HepG2 (cell line): ENCODE results near the gene PDE8B. TPM values are rescaled to one million over a fixed set of nuclear protein-coding genes. Genes with fewer than 3 reads are reported as not detected.

ENCODE experiments used
- ATAC-seq: fragments of 200-7000 bp; cut with Tn5 transposase; 3 replicates; pipeline ENCODE4 v1.9.1; 2020; ENCODE audit warnings: mild to moderate bottlenecking, moderate library complexity
- BruUV-seq: library from RNA; stranded (reverse); fragments of 400-500 nt; replicated peaks from 2 replicates; lab custom pipeline; 2021; lab: Mats Ljungman, UMichigan
- CTCF ChIA-PET: fragments of 300-600 bp; formaldehyde crosslinking; extraction: SDS; loops from one replicate; lab custom pipeline; 2021; ENCODE audit warnings: low total read pairs, inconsistent platforms, low intra/inter-chr PET ratio; lab: Yijun Ruan, JAX
- POLR2A ChIA-PET: fragments of 350-600 bp; sonication (Branson Sonifier 250); formaldehyde crosslinking; loops from one replicate; lab custom pipeline; 2020; ENCODE audit warnings: antibody characterized with exemption, inconsistent platforms; lab: Yijun Ruan, JAX
- DNase-seq: peaks from one replicate; pipeline ENCODE4 v3.0.0-alpha.2; 2015; ENCODE audit warnings: low spot score
- FAIRE-seq: peaks from 3 replicates; lab custom pipeline; 2011; peaks lifted over from hg19 to GRCh38; lab: Jason Lieb, UNC
- H2AFZ ChIP-seq: one replicate; pipeline ENCODE4 v1.6.1; 2011; ENCODE audit warnings: low read length, inconsistent platforms
- H3K27ac ChIP-seq: fragments of 300-600 bp; 3 replicates; pipeline ENCODE4 v1.8.0; 2011; ENCODE audit warnings: mixed run types, mild to moderate bottlenecking, mixed read lengths, low read length, inconsistent platforms; ENCODE audit not compliant: insufficient read depth; ENCODE audit errors: extremely low read length
- H3K27me3 ChIP-seq, 2 experiments: fragments of 200-600 bp in 1 of 2; 2 replicates in 1 of 2; 3 replicates in 1 of 2; pipeline versions ENCODE4 v1.6.0 to v1.8.0; 2011; ENCODE audit warnings: low read length in 2 of 2, mild to moderate bottlenecking in 2 of 2, moderate library complexity in 2 of 2, inconsistent platforms in 1 of 2; ENCODE audit not compliant: insufficient read depth in 2 of 2, control insufficient read depth in 1 of 2
- H3K36me3 ChIP-seq, 2 experiments: fragments of 200-600 bp in 1 of 2; replicated peaks in 1 of 2; 2 replicates in 1 of 2; 3 replicates in 1 of 2; pipeline versions ENCODE4 v1.5.1 to v1.8.0; 2011; ENCODE audit warnings: low read length in 2 of 2, inconsistent platforms in 1 of 2; ENCODE audit not compliant: insufficient read depth in 2 of 2, control insufficient read depth in 1 of 2
- H3K4me1 ChIP-seq: 2 replicates; pipeline ENCODE4 v1.5.1; 2012; ENCODE audit warnings: low read length, inconsistent platforms; ENCODE audit not compliant: insufficient read depth
- H3K4me2 ChIP-seq: 2 replicates; pipeline ENCODE4 v1.6.0; 2011; ENCODE audit warnings: low read depth, low read length, inconsistent platforms
- H3K4me3 ChIP-seq, 3 experiments: fragments of 200-600 bp in 1 of 3; sonication (generic), shearing (Covaris generic) in 1 of 3; replicated peaks in 1 of 3; 2 replicates each; pipeline ENCODE4 v1.5.1; 2011 to 2016; ENCODE audit warnings: low read length in 3 of 3, inconsistent platforms in 2 of 3, low read depth in 2 of 3, mild to moderate bottlenecking in 2 of 3, control low read depth in 1 of 3, mixed read lengths in 1 of 3; ENCODE audit not compliant: insufficient read depth in 1 of 3
- H3K79me2 ChIP-seq: one replicate; pipeline ENCODE4 v1.6.1; 2011; ENCODE audit warnings: low read length, inconsistent platforms; ENCODE audit not compliant: insufficient read depth
- H3K9ac ChIP-seq: 2 replicates; pipeline ENCODE4 v1.6.0; 2011; ENCODE audit warnings: mild to moderate bottlenecking, low read depth, low read length, inconsistent platforms; ENCODE audit not compliant: insufficient read depth
- H3K9me3 ChIP-seq: 2 replicates; pipeline ENCODE4 v1.5.1; 2012; ENCODE audit warnings: mild to moderate bottlenecking, low read length
- H4K20me1 ChIP-seq: 2 replicates; pipeline ENCODE4 v1.6.0; 2011; ENCODE audit warnings: inconsistent platforms, mild to moderate bottlenecking, low read length, moderate library complexity; ENCODE audit not compliant: insufficient read depth
- BORCS8-MEF2B ChIP-seq: sonication (generic); formaldehyde crosslinking; IDR thresholded peaks from 2 replicates; pipeline ENCODE4 v1.8.0; 2022; ENCODE audit warnings: mild to moderate bottlenecking, missing genetic modification reagents
- ETV5 ChIP-seq: IDR thresholded peaks from 2 replicates; pipeline ENCODE4 v1.6.1; 2018; ENCODE audit warnings: missing biosample characterization, missing genetic modification reagents, inconsistent platforms, borderline replicate concordance
- HINFP ChIP-seq: sonication (generic); formaldehyde crosslinking; IDR thresholded peaks from 2 replicates; pipeline ENCODE4 v1.4.0; 2020; ENCODE audit warnings: low read depth, mild to moderate bottlenecking, missing genetic modification reagents
- KAT7 ChIP-seq: IDR thresholded peaks from 2 replicates; pipeline ENCODE4 v1.6.1; 2018; ENCODE audit warnings: borderline replicate concordance, missing compliant biosample characterization
- MTA1 ChIP-seq: sonication (generic); formaldehyde crosslinking; IDR thresholded peaks from 2 replicates; pipeline ENCODE4 v1.4.0; 2020; ENCODE audit warnings: missing genetic modification reagents, mild to moderate bottlenecking, borderline replicate concordance
- THAP7 ChIP-seq: sonication (generic); formaldehyde crosslinking; IDR thresholded peaks from 2 replicates; pipeline ENCODE4 v1.8.1; 2023; ENCODE audit warnings: mild to moderate bottlenecking, missing genetic modification reagents
- ZFP41 ChIP-seq: sonication (generic); formaldehyde crosslinking; IDR thresholded peaks from 2 replicates; pipeline ENCODE4 v1.4.0; 2020; ENCODE audit warnings: mild to moderate bottlenecking, missing genetic modification reagents, borderline replicate concordance
- ZNF12 ChIP-seq: sonication (generic); formaldehyde crosslinking; IDR thresholded peaks from 2 replicates; pipeline ENCODE4 v1.5.0; 2020; ENCODE audit warnings: missing genetic modification reagents
- ZNF235 ChIP-seq: sonication (generic); formaldehyde crosslinking; IDR thresholded peaks from 2 replicates; pipeline ENCODE4 v1.8.1; 2023; ENCODE audit warnings: mild to moderate bottlenecking, missing genetic modification reagents, borderline replicate concordance
- ZNF251 ChIP-seq: sonication (generic); formaldehyde crosslinking; IDR thresholded peaks from 2 replicates; pipeline ENCODE4 v1.9.0; 2021; ENCODE audit warnings: mild to moderate bottlenecking, missing genetic modification reagents
- ZNF335 ChIP-seq: sonication (generic); formaldehyde crosslinking; IDR thresholded peaks from 2 replicates; pipeline ENCODE4 v1.4.0; 2020; ENCODE audit warnings: missing genetic modification reagents
- ZNF720 ChIP-seq: sonication (generic); formaldehyde crosslinking; IDR thresholded peaks from 2 replicates; pipeline ENCODE4 v1.4.0; 2020; ENCODE audit warnings: missing genetic modification reagents
- ZNF784 ChIP-seq: sonication (generic); formaldehyde crosslinking; IDR thresholded peaks from 2 replicates; pipeline ENCODE4 v1.5.1; 2020; ENCODE audit warnings: missing genetic modification reagents, mild to moderate bottlenecking, borderline replicate concordance
- WGBS: methylation state at CpG from one replicate; pipeline ENCODE4 v1.1.6; 2017; ENCODE audit warnings: low lambda C conversion rate; 5-methylcytosine and 5-hydroxymethylcytosine counted together
- in situ Hi-C: cut with HindIII; loops from 2 replicates; pipeline ENCODE4 v1.10.0; 2017; ENCODE audit warnings: low pct_unique_long_range_greater_than_20kb; ENCODE audit not compliant: extremely low pct_ligation_motif_present
- intact Hi-C: fragments of 100-400 bp; cut with micrococcal nuclease; formaldehyde crosslinking; loops from one replicate; pipeline ENCODE4 v1.10.0; 2022; ENCODE audit not compliant: unreplicated experiment
- polyA plus RNA-seq, 8 experiments: library from polyadenylated mRNA; depleted of rRNA in 3 of 8; stranded (reverse) in 7 of 8; unstranded in 1 of 8; fragments of >200 nt; fragmentation: Illumina TruSeq in 4 of 8; extraction: Trizol in 4 of 8; gene quantifications; 2 replicates each; pipeline versions ENCODE4 v1.2.1 to v1.2.3, GENCODE V29; 2011 to 2016; ENCODE audit warnings: low read depth in 4 of 8, missing spikeins in 1 of 8, mixed read lengths in 1 of 8; ENCODE audit not compliant: insufficient read depth in 1 of 8
- total RNA-seq, 5 experiments: library from RNA; depleted of rRNA; stranded (reverse); fragments of >200 nt; fragmentation: Illumina TruSeq; extraction: Trizol; gene quantifications; 2 replicates each; pipeline ENCODE4 v1.2.3, GENCODE V29; 2016; ENCODE audit warnings: low read depth in 1 of 5
- TF ChIP-seq, protein P1 (sequence below): IDR thresholded peaks from 2 replicates; pipeline ENCODE4 v1.6.1; 2018; ENCODE audit warnings: missing genetic modification reagents, mild to moderate bottlenecking, missing compliant biosample characterization
- TF ChIP-seq, protein P2 (sequence below): IDR thresholded peaks from 2 replicates; pipeline ENCODE4 v1.6.1; 2016
- TF ChIP-seq, protein P3 (sequence below): sonication (generic); formaldehyde crosslinking; IDR thresholded peaks from 2 replicates; pipeline ENCODE4 v1.4.0; 2020; ENCODE audit warnings: mild to moderate bottlenecking, missing genetic modification reagents

The PDE8B gene
- total and polyA plus RNA-seq, 2 of the 13 experiments (the other 11 are each of a cell fraction or from before 2014, with no cell fraction given), result 0.07 TPM; not detected in 1

- in situ Hi-C loops, result no loop called here
- H4K20me1 ChIP-seq, result no peaks in the 10 kb centered on the region
- TF ChIP-seq BORCS8-MEF2B (CRISPR knock-in tag), result no peak
- TF ChIP-seq ZFP41 (CRISPR knock-in tag), result no peak
- TF ChIP-seq HINFP (CRISPR knock-in tag), result no peak
- TF ChIP-seq ETV5 (CRISPR knock-in tag), result no peak
- TF ChIP-seq ZNF720 (CRISPR knock-in tag), result no peak
- no peak for TF ChIP-seq ZNF784 (CRISPR knock-in tag)
- TF ChIP-seq, protein P1, sequence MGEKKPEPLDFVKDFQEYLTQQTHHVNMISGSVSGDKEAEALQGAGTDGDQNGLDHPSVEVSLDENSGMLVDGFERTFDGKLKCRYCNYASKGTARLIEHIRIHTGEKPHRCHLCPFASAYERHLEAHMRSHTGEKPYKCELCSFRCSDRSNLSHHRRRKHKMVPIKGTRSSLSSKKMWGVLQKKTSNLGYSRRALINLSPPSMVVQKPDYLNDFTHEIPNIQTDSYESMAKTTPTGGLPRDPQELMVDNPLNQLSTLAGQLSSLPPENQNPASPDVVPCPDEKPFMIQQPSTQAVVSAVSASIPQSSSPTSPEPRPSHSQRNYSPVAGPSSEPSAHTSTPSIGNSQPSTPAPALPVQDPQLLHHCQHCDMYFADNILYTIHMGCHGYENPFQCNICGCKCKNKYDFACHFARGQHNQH (CRISPR knock-in tag), result no peak
- no peak for TF ChIP-seq KAT7 (CRISPR knock-in tag)
- no peak for TF ChIP-seq ZNF335 (CRISPR knock-in tag)
- no peak for TF ChIP-seq ZNF12 (CRISPR knock-in tag)
- TF ChIP-seq, protein P2, sequence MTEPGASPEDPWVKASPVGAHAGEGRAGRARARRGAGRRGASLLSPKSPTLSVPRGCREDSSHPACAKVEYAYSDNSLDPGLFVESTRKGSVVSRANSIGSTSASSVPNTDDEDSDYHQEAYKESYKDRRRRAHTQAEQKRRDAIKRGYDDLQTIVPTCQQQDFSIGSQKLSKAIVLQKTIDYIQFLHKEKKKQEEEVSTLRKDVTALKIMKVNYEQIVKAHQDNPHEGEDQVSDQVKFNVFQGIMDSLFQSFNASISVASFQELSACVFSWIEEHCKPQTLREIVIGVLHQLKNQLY (CRISPR knock-in tag), result no peak
- TF ChIP-seq, protein P3, sequence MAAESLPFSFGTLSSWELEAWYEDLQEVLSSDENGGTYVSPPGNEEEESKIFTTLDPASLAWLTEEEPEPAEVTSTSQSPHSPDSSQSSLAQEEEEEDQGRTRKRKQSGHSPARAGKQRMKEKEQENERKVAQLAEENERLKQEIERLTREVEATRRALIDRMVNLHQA (CRISPR knock-in tag), result no peak
- no peak for TF ChIP-seq ZNF235
- TF ChIP-seq MTA1, result no peak
- no peak for TF ChIP-seq ZNF251 (CRISPR knock-in tag)
- TF ChIP-seq THAP7 (CRISPR knock-in tag), result no peak
- H3K27ac ChIP-seq, result no peak overlapping the region
- H3K27me3 ChIP-seq, result no peaks in the 10 kb centered on the region
- POLR2A ChIA-PET, result no interaction called here
- intact Hi-C loops, result no loop called here
- 93% methylated on average over 1 of the region's 1 CpG for WGBS
- ATAC-seq (no peak), DNase-seq (no peak), FAIRE-seq (no peak)
- no peaks in the 10 kb centered on the region for H3K9me3 ChIP-seq
- no peak overlapping the region for H3K9ac ChIP-seq
- H3K4me3 ChIP-seq, result no peak overlapping the region
- BruUV-seq, result no TSS peak
- no peak overlapping the region for H2AFZ ChIP-seq
- H3K4me2 ChIP-seq, result no peak overlapping the region
- H3K4me1 ChIP-seq, result no peaks in the 10 kb centered on the region
- peaks cover 0 to 10% of the 10 kb centered on the region in 2 experiments; a peak in 1 of 5 replicates for H3K36me3 ChIP-seq
- CTCF ChIA-PET, result no interaction called here
- H3K79me2 ChIP-seq, result no peaks in the 10 kb centered on the region
Measured at GRCh38 chr5:77449277-77449676, 238.8 kb downstream of the PDE8B start.
